Measurements from ENCODE around the gene RPAP3.
"Not testable (repeated sequence)": the region's sequence is repeated elsewhere in the genome, so short reads cannot be mapped to it uniquely, and the experiment has no call there.

Gene RPAP3

DNA sequence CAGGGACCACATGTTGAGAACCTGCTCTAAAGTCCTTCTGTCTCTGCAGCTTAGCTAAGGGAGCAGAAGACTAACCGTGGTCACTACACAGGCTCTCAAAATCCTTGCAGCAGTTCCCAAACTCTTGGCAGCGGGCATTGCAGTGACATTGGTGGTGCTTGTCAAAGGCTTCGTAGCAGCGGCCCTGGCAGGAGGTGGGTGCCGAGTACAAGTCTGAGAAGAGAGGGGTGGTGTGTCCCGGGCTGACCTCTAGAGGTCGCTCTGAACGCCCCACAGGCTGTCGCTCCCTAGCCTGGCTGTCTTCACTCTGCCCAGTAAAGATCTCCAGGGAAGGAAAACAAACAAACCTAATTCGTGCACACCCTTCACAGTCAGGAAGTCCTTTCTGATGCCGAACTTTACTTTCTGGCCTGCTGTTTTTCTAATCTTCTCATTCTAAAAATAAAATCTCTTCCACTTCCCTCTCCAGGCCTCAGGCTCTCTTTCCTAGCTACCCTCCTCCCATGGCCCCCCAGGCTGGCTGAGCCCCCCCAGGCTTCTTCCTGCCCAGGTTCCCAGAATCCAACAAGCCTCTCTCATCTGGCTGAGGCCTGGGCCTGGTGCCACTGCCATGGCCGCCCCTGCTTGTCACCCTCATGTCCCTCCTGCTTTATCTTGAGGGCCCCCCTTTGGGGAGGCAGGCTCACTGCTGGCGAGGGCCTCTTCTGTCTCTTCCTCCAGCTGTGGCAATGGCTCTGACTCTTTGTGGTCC lies 11.8 kb upstream of the RPAP3 start:
- no peak for FAIRE-seq

DNA sequence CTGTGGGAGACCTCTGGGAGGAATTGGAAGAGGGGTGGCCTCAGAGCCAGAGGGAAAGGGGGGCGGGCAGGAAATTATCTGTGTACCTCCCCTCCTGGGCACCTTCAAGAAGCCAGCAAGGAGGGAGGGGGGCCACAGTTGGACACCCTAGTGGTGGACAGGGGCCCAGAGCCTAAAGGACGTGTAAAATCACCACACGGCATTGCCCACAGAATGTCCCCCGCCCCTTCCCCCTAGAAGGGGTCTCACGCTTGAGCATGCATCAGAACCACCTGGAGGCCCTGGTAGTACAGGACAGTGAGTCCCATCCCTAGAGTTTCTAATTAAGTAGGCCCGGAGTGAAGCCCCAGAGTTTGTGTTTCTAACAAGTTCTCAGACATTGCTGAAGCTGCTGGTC lies 11.2 kb upstream of the RPAP3 start:
- no peak for FAIRE-seq

DNA sequence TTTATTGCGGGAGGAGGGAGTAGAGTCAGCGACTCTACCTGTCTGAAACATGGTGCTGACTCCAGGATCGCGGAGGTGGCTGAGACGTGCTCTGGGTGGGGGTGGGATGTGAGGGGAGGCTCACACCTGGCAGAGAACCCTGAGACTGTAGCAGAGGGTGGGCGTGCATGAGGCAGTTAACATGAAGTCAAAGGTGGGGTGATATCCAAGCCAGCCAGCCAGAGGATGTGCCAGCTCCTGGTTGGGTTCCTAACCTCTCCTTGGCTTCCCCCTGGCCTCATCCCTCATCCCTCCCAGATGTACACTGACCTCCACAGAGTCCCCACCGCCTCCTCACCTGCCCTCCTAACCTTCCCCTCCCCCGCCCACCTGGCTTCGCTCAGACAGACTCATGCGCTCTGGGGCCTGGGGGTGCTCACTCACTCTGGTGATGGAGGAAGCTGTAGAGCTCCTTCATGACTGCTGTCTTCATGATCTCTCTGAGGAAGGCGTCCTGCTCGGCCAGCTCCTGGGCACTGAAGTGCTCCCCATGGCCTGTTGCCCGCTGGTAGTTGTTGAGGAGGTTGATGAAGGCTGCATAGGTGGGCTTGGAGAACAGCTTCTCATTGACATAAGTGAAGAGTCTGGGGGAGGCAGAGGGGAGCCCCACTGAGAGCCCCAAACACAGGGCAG lies 10.2 kb upstream of the RPAP3 start:
- FAIRE-seq, result no peak

DNA sequence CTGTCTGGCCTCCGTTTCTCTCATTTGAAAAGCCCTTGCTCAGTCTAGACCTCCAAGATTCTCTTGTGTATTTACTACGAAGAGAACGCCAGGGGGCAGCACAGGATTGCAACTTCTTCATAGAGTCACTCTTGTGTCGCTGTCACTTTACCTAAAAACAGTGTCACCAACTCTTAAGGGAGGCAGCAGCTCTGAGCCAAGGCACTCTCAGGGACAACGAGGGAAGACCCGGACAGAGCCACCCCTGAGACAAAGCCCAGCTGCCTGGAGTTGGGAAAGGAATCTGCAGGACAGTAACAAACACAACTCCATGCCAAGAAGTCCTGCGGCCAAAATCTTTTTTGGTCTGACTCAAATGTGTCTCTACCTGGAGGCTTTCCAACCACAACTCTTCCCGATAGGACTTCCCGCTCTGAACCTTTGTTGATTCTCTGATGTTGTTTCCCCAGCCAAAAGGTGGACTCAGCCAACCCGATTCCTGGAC lies 9.6 kb upstream of the RPAP3 start:
- FAIRE-seq, result peak; percentile 3

DNA sequence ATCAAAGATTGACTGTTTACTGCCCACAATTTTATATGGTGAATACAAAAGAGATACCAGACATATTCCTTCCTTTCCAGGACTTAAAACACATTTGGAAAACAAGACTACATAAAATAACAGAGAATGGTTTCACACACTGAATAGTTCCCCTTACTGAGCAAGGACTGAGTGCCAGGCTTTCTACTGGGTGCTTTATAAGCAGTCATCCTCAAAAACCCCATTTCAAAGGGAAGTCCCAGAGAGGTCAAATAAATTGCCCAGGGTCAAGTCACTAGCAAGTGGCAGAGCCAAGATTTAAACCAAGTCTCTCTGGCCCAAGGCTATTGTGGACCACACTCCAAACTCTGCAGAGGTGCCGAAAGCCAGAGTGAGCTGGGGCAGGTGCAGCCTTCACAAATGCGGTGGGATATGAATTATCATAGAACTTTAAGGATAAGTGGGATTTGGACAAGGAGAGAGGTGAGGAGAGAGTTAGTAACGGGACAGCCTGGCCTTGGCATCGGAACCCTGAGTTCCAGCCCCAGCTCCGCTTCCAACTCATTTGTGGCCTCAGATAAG lies 9.1 kb upstream of the RPAP3 start:
- FAIRE-seq, result no peak

DNA sequence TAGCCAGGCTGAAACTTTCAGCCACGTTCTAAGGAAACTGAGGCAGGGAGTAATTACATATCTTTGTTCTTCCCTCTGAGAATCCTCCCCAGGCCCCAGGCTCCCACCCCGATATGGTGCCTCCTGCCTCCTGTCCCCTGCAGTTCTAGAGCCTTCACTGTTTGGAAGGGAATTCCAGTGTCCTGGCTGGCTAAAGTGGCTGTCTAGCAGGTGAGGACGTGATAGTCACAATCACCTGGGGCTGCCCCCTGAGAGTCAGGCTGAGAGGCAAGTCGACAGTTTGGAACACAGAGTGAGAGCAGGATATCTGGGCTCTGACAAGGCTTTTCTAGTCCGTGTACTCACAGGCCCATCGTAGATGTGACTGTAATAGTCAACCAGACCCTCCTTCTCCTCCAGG lies 6.3 kb upstream of the RPAP3 start:
- no peak for FAIRE-seq

DNA sequence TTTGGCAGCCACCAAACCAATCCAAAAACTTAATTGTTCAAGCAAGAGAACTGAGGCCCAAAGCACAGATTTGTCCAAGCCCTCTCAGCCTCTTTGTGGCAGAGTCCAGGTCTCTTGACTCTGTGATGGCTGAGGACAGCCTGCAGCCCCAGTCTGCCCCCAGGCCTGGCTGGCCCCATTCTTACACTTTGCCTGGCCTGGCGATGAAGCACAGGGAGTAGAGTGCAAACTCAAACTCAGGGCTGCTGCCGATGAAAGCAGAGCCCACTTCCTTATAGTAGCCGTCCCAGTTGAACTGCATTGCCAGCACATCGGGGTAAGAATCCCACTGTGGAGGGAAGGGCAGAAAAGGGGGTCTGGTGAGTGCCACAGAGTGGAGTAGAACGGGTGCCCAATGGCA lies 5.6 kb upstream of the RPAP3 start:
- no peak for FAIRE-seq

DNA sequence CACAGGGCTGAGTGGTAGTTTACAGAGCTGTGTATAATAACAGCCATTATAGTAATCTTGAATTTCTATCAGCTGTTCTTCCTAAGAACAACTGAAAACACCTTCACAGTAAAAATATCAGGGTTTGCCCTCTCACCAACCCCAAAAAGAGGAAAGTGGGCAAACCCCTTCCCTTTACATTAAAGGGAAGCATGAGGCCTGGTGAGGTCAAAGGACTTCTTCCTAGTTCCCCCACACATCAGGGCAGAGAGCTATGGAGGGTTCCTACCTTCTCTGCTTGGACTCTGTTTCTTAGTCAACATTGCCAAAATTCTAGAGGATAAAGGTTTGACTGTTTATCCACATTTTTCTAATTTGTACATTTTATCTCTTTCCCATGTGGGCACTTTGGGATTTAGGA lies 4.4 kb upstream of the RPAP3 start:
- FAIRE-seq, result no peak

DNA sequence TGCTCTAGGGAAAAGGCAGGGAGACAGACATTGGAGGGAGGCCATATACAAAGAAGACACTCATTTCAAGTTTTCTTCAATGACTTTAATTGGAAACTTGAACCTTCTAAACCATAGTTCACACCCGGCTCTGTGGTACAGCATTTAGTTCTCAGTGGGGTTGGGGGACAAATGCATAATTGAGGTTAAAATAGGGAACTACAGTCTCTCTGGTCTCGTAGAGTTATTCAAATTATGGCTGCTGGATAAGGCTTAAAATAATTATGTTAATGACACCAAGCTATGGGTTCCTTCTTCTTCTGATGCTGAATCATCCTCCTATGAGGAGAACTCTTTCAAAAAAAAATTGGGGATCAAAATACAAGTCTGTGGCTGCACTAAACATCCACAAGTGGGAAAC lies 3.8 kb upstream of the RPAP3 start:
- FAIRE-seq, result no peak

DNA sequence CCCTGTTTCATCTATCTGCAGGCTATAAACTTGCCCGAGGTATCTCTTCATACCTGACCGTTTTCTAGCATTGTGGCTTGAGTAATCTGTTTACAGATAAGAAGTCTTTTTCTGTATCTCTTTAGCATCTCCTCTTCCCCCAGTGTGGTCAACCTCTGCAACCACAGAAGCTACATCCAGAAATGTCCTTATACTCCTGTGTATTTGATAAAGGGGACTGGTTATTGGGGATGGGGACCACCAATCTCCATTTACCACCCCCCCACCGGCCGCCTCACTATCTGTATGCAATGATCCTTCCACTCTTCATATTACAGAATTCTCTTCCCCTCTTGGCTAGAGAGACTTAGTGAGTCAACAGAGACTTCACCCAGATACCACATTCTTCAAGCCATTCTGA lies 3.4 kb upstream of the RPAP3 start:
- no peak for FAIRE-seq

DNA sequence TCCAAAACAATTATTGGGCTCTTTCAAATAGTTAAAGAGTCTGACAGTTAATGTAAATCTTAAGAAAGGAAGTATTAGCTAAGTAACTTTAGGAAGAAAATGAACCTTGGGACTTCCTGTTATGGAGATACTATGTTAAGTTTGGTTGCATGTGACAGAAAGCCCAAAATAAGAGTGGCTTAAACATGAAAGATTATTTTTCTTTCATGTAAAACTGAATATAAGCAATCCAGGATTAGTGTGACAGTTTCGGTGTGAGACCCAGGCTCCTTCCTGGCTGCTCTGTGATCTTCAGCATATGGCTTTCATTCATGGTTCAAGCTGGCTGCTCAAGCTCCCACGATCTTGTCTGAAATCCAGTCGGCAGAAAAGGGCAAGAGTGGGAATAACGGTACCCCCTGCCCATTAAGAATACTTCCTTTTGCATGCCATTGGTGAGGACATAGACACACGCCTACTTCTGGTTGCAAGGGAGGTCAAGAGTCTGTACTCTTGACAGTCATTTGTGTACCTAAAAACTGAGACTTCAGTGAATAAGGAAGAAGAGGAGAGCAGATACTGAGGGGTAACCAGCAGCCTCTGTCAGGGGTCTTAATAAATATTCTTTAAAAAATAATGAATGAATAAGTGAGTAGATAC lies 2.2 kb upstream of the RPAP3 start:
- FAIRE-seq, result no peak

DNA sequence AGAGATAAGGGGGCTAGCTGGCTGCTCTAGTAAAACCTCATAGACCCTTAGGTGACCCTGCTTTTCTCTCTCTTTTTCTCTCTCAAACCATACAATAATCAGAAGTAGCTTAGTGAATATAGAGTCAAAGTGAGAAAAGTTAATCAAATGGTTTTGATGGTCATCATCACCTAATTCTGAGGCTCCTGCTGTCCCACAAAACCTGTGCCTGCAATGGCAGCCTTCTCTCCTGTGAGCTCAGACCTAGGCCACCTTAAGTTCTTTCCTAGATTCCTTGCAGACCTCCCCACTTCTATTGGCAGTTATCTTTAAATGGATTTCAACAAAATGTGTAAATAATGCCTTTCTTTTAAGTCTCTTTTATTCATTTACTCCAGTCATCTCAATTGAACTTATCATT lies 1.5 kb upstream of the RPAP3 start:
- FAIRE-seq, result no peak

DNA sequence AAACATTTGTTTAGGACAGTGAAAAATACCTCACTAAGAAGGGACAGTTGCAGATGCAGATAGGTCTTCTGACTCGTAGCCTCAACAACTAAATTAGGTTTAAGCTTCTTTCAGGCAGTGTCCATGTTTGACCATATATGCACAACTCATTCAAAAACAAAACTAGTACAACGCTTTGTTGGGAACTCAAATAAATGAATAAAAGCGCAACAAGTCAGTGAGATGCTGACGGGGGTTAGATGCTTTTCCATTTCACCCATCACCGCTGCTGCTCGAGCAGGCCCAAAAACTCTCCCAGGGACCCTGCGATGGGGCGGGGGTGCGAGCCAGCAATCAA lies 633 bp downstream of the RPAP3 start:
- no peak for FAIRE-seq

DNA sequence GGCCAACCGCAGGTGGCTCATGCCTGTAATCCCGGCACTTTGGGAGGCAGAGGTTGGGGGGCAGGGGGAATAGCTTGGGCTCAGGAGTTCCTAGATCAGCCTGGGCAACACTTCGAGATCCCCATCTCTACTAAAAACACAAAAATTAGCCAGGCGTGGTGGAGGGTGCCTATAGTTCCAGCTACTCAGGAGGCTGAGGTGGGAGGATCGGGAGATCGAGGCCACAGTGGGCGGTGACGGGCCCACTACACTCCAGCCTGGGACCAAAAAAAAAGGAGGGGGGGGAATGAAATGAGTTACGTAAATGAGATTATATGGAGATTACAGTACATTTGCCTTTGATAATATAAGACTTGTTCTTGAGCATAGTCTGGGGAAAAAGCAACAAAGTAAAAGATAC lies 1.1 kb downstream of the RPAP3 start:
- FAIRE-seq, result no peak

DNA sequence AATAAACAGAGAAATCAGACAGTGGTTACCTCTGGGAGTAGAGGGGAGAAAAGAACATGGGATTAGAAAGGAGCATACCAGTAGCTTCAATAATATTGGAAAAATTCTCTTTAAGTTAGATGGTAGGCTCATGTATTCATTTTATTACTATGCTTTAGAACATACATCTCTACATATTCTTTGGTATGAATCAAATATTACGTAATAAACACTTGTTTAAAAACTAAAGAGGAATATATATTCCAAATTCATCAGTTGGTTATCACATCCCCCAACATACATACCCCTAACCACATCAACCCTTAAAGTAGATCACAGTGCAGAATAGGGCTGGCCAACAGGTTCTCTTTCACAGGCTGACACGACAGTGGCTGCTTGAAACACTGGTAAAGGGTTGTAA lies 5.6 kb downstream of the RPAP3 start:
- FAIRE-seq, result no peak

DNA sequence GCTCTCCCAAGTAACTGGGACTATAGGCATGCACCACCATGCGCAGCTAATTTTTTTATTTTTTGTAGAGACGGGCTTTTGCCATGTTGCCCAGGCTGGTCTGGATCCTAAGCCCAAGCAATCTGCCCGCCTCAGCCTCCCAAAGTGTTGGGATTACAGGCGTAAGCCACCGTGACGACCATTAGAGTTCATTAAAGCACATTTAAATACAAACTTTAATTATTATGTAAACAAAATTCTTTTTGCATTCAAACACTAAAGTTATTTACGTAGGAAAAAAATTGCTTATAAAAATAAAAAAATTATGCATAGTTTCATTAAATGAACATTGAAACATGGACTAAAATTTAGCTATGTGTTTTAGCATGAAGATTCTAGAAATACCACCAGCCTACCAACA lies 7.2 kb downstream of the RPAP3 start:
- FAIRE-seq, result no peak

DNA sequence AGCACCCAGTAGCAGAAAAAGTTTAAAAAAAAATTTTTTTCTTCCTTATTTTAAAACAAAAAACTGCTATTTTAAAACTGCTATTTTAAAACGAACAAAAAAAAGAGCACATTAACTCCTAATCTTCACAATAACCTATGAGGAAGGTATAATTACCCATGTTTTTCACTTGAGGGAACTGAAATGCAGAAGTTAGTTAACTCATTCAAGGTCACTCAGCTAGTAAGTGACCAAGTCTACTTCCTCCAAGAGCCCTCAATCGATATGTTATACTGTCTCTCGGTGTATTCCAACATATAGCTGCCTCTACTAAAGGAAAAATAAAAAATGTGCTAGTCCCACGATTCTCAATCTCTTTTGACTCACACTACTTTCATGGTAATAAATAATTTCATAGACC lies 7.8 kb downstream of the RPAP3 start:
- no peak for FAIRE-seq

DNA sequence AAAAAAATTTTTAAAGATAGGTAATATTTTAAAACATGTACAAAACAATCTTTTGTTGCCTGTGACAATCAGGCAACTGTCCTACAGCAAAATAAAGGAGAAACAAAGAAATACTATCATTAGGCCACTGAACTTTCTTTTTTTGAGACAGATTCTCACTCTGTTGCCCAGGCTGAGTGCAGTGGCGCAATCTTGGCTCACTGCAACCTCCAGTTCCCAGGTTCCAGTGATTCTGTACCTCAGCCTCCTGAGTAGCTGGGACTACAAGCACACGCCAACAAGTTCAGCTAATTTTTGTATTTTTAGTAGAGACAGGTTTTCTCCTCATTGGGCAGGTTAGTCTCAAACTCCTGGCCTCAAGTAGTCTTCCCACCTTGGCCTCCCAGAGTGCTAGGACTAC lies 16.6 kb downstream of the RPAP3 start:
- no peak for FAIRE-seq

DNA sequence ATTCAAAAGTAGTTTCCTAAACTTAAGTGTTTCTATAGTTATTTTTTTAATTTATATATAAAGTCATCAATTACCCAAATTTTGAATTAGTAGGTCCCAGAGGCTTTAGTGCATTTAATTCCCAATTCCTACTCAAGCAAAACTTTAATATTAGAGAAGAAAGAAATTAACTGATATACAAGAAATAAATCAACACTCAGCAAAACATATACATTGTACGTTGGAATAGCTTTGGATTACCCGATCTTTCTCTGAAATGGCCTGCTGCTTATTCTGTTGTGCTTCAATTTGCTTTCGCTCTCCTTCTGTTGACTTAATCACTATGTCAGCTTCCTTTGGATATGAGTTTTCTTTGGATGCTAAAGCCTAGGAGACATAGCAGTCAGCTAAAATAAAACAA lies 18.2 kb downstream of the RPAP3 start:
- FAIRE-seq, result no peak

DNA sequence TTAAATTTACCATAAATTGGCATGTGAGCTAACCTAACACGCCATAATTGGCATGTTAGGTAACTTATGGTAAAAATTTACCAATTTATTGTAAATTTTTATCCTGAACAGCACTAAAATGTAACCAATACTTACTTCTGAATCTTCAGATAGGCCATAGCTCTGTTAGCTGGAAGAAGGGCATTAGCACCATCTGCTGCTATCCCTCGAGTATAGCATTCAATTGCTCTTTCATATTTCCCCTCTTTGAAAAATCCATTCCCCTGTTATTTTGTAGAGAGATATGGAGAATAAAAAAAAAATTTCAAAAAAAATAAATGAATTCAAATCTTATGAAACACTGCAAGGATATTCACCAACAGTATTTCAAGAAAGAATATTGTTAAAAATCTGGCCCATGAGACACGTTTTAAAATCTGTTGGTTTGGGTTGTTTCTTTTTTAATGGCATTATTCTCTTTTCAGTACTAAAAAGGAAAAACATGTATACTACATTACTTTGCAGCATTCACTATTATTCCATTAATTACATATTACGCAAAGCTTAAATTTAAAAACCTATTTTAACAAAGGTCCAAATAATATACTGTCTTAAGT lies 19.1 kb downstream of the RPAP3 start:
- peak; percentile 95 for FAIRE-seq

DNA sequence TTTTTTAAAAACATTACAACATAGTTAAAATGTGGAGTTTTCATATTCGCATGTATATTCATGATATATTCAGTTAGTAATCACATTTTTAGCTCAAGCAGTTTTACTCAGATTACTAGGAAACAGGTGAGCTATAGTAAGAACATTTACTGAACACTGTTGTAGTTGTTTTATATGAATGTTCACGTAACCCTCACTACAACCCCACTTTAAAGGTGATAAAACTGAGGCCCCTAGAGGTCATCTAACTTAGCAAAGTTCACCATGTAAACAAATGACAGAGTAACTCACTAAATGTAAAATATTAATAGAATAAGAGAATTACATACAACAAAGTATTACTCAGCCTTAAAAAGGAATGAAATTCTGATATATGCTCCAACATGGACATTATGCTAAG lies 26.0 kb downstream of the RPAP3 start:
- FAIRE-seq, result no peak

DNA sequence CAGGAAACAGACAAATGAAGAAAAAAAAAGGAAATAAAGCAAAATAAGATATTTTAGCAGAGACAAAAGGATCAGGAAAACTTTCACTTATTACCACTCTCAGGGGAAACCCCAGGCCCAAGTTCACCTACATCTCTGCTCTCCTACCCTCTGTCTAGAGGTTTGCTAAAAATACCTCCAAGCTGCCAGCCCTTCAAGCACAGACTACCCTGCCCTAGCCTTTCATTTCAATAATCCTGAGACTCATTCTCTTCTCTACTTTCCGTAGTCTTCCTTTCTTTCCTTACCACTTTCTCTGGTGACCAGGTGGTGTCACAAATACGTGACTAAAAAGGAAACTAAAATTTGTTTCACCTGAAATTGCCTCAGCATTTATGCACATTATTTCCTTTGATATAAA lies 33.8 kb downstream of the RPAP3 start:
- FAIRE-seq, result no peak

DNA sequence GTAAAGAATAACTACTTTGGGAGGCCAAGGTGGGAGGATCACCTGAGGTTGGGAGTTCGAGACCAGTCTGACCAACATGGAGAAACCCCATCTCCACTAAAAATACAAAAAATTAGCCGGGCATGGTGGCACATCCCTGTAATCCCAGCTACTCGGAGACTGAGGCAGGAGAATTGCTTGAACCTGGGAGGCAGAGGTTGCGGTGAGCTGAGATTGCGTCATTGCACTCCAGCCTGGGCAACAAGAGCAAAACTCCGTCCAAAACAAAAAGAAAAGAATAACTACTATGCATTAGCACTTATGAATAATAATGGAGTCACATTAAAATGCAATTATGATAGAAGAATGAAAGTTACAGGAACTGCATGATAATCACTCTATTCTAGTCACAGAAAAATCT lies 37.9 kb downstream of the RPAP3 start:
- not testable (repeated sequence) for FAIRE-seq

All from TTC549 (cell line).